PC-9 (cell line): ENCODE data around the gene TMEM164. TPM values are rescaled to one million over a fixed set of nuclear protein-coding genes. Genes with fewer than 3 reads are reported as not detected.

Experiments used
- BruUV-seq: library from RNA; stranded (reverse); fragments of 400-500 nt; replicated peaks from 2 replicates; lab custom pipeline; 2021; lab: Mats Ljungman, UMichigan
- CTCF ChIA-PET: fragments of 300-600 bp; sonication (Branson Sonifier 250); formaldehyde crosslinking; loops from one replicate; lab custom pipeline; 2022; ENCODE audit warnings: antibody characterized with exemption; lab: Charles Lee
- POLR2A ChIA-PET: fragments of 300-600 bp; sonication (Branson Sonifier 250); formaldehyde crosslinking; loops from one replicate; lab custom pipeline; 2022; ENCODE audit warnings: antibody characterized with exemption; ENCODE audit not compliant: unreplicated experiment; lab: Charles Lee
- DNase-seq, 2 experiments: peaks; one replicate each; pipeline versions ENCODE4 v3.0.0 to v3.0.0-alpha.2; 2015 to 2022; ENCODE audit warnings: mixed read lengths in 1 of 2
- H2AFZ ChIP-seq: fragments of 200-600 bp; sonication (generic); 2 replicates; pipeline ENCODE4 v1.8.1; 2017; ENCODE audit warnings: antibody characterized with exemption
- H3F3A ChIP-seq: fragments of 200-600 bp; sonication (generic); 2 replicates; pipeline ENCODE4 v1.8.1; 2017; ENCODE audit warnings: antibody characterized with exemption, mild to moderate bottlenecking, low read depth; ENCODE audit not compliant: insufficient read depth
- H3K27ac ChIP-seq: fragments of 200-600 bp; sonication (generic); 2 replicates; pipeline ENCODE4 v1.6.1; 2016; ENCODE audit warnings: mixed run types
- H3K27me3 ChIP-seq: fragments of 200-600 bp; sonication (generic); 2 replicates; pipeline ENCODE4 v1.6.1; 2016; ENCODE audit warnings: low read depth, mixed run types; ENCODE audit not compliant: insufficient read depth
- H3K36me3 ChIP-seq: fragments of 200-600 bp; sonication (generic); 2 replicates; pipeline ENCODE4 v1.6.1; 2016; ENCODE audit warnings: low read depth, mixed run types
- H3K4me1 ChIP-seq: fragments of 200-600 bp; sonication (generic); replicated peaks from 2 replicates; pipeline ENCODE4 v1.6.1; 2016; ENCODE audit warnings: mixed run types; ENCODE audit not compliant: insufficient read depth
- H3K4me2 ChIP-seq: fragments of 200-600 bp; sonication (generic); 2 replicates; pipeline ENCODE4 v1.6.1; 2017; ENCODE audit warnings: mixed run types
- H3K4me3 ChIP-seq: fragments of 200-600 bp; sonication (generic); 2 replicates; pipeline ENCODE4 v1.6.1; 2016; ENCODE audit warnings: mixed run types
- H3K79me2 ChIP-seq: fragments of 200-600 bp; sonication (generic); 2 replicates; pipeline ENCODE4 v1.6.1; 2017; ENCODE audit warnings: low read depth, mixed run types
- H3K9me2 ChIP-seq: fragments of 200-600 bp; sonication (generic); 2 replicates; pipeline ENCODE4 v1.8.1; 2017; ENCODE audit warnings: mild to moderate bottlenecking; ENCODE audit not compliant: insufficient read depth
- H3K9me3 ChIP-seq: fragments of 200-600 bp; sonication (generic); 2 replicates; pipeline ENCODE4 v1.8.1; 2016; ENCODE audit warnings: low read depth; ENCODE audit not compliant: insufficient read depth
- H4K20me1 ChIP-seq: fragments of 200-600 bp; sonication (generic); 2 replicates; pipeline ENCODE4 v1.8.1; 2017; ENCODE audit not compliant: insufficient read depth
- EZH2 ChIP-seq: fragments of 200-600 bp; sonication (generic); IDR thresholded peaks from 2 replicates; pipeline ENCODE4 v1.8.0; 2017; ENCODE audit warnings: antibody characterized with exemption, low read depth
- intact Hi-C: fragments of 100-400 bp; cut with micrococcal nuclease; formaldehyde crosslinking; loops from one replicate; pipeline ENCODE4 v1.10.0; 2022; ENCODE audit not compliant: unreplicated experiment
- total RNA-seq: library from RNA; stranded (reverse); gene quantifications from 2 replicates; pipeline ENCODE4 v1.2.3, GENCODE V29; 2021
- TF ChIP-seq, protein P1 (sequence below): fragments of 200-600 bp; sonication (generic); conservative IDR thresholded peaks from 2 replicates; pipeline ENCODE4 v1.6.1; 2017; ENCODE audit warnings: mixed run types, antibody characterized with exemption, mild to moderate bottlenecking, moderate library complexity

TMEM164 gene
- total RNA-seq, 1 experiment from 2014 or later, result 44.5 TPM

DNA sequence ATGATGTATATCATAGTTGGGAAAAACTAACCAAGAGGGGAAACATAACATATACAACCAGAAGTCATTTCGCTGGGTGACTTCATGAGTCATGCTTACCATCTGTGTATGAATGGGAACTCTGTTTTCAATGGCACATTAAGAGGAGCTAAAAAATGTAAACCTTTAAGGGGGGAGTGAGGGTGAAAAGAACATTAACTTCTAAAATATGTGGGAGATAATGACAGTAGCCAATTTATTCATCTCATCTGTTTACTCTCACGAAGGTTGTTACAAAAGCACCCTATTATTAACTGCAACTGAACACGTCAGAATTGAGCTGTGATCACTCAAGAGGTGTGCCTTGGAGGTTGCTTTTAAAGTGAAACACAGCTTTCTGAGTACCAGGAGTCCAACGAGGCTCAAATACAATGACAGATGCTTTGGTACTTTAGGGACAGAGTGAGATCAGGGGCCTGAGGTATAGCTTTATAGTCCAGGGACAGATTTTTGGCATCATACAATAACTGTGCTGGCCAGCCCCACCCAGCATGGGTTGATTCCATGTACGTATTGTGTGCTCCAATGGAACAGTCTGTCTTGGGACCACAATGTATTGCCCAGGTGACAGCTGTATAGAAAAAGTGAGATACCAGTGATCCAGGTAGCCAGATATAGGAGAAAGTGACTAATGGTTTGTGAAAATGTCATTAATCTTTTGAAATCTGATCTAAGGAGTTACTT lies 207.7 kb downstream of the TMEM164 start:
- Histone ChIP-seq H4K20me1 (no peaks in the 10 kb centered on the region), H3K27ac (peak overlapping the region; percentile 77), H3K4me3 (no peak overlapping the region; the same call in 1 of the 2 replicates), H3K36me3 (no peaks in the 10 kb centered on the region), H3K4me2 (peak overlapping the region; percentile 49), H3K4me1 (peaks cover 42% of the 10 kb centered on the region), H3K27me3 (no peaks in the 10 kb centered on the region), H3K79me2 (peaks cover 12% of the 10 kb centered on the region), H3K9me3 (no peaks in the 10 kb centered on the region), H2AFZ (no peak overlapping the region), H3K9me2 (no peaks in the 10 kb centered on the region; the same call in 1 of the 2 replicates), H3F3A (peaks cover 14% of the 10 kb centered on the region)
- ChIA-PET CTCF (interaction anchor here (0.7 to 1.5 kb wide), 3 partner anchors 47 to 198 kb away, joined by 3 to 8 read pairs (median 3); no protein-coding TSS in a partner anchor), POLR2A (interaction anchor here (0.5 to 1.0 kb wide), 5 partner anchors 9 to 192 kb away, joined by 3 to 6 read pairs (median 3); partner anchors contain the start of gene AMMECR1)
- no TSS peak for BruUV-seq
- intact Hi-C loops, result loop anchor here (2.0 to 5.0 kb wide), 3 partner anchors 30 to 186 kb away; partner anchors contain the start of gene AMMECR1
- DNase-seq, result peak; percentile 4 to 89
- TF ChIP-seq EZH2, result no peak
- TF ChIP-seq, protein P1, sequence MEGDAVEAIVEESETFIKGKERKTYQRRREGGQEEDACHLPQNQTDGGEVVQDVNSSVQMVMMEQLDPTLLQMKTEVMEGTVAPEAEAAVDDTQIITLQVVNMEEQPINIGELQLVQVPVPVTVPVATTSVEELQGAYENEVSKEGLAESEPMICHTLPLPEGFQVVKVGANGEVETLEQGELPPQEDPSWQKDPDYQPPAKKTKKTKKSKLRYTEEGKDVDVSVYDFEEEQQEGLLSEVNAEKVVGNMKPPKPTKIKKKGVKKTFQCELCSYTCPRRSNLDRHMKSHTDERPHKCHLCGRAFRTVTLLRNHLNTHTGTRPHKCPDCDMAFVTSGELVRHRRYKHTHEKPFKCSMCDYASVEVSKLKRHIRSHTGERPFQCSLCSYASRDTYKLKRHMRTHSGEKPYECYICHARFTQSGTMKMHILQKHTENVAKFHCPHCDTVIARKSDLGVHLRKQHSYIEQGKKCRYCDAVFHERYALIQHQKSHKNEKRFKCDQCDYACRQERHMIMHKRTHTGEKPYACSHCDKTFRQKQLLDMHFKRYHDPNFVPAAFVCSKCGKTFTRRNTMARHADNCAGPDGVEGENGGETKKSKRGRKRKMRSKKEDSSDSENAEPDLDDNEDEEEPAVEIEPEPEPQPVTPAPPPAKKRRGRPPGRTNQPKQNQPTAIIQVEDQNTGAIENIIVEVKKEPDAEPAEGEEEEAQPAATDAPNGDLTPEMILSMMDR, result no peak

DNA sequence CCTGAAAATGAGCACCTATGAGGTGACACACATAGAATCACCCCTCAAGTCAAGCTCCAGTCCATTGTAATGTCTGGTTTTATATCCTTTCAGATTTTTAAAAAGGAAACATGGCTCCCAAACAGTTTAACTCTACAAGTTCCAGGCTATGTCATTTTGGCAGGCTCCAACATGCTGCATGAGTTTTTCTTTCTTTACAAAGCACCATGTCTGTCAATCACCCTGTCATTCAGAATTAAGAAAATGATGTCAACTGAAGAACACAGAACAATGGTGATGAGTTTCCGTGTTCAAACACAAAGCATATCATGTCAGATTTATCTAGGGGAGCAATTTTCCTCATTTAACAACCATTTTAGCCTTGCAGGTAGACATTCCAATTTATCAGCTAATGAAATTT lies 208.4 kb downstream of the TMEM164 start:
- H3K4me1 ChIP-seq, result peaks cover 42% of the 10 kb centered on the region
- no peaks in the 10 kb centered on the region for H3K36me3 ChIP-seq
- ChIA-PET CTCF (interaction anchor here (0.7 to 1.5 kb wide), 2 partner anchors 48 to 197 kb away, joined by 3 to 8 read pairs; no protein-coding TSS in a partner anchor), POLR2A (interaction anchor here (0.7 kb wide), 1 partner anchor 125 kb away, joined by 4 read pairs; no protein-coding TSS in a partner anchor)
- no peaks in the 10 kb centered on the region for H3K27me3 ChIP-seq
- no TSS peak for BruUV-seq
- no peak for TF ChIP-seq EZH2
- TF ChIP-seq, protein P1, result no peak
- H4K20me1 ChIP-seq, result no peaks in the 10 kb centered on the region
- peaks cover 14% of the 10 kb centered on the region for H3F3A ChIP-seq
- H3K27ac ChIP-seq, result peak overlapping the region; percentile 77
- H2AFZ ChIP-seq, result no peak overlapping the region
- no peak for DNase-seq
- H3K4me2 ChIP-seq, result 0 out of 2 replicates have a peak overlapping the region, but pooled peaks have one; percentile 49
- H3K79me2 ChIP-seq, result peaks cover 12% of the 10 kb centered on the region
- H3K9me2 ChIP-seq, result no peaks in the 10 kb centered on the region; the same call in 1 of the 2 replicates
- H3K4me3 ChIP-seq, result no peak overlapping the region
- no peaks in the 10 kb centered on the region for H3K9me3 ChIP-seq
- intact Hi-C loops, result loop anchor here (2.0 to 5.0 kb wide), 3 partner anchors 31 to 185 kb away; partner anchors contain the start of gene AMMECR1

DNA sequence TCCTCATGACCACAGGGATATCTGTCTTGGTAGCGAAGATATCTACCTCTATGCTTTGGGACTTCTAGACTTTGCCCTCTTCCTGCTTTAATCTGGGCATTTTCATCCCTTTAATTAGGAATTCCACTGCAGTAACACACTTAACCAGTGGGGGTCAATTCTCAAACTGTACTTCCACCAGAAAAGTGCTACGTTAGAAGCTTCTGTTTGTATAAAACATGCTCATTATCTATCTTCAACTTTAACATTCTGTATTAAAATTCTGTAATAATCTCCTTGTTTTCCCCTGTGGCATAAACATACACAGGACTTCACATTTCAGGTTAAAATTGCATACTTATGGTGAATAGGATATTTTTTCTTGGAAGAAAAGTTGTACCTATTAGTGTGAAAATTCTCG lies 209.4 kb downstream of the TMEM164 start:
- CTCF ChIA-PET, result no interaction called here
- no TSS peak for BruUV-seq
- Histone ChIP-seq H3K9me3 (no peaks in the 10 kb centered on the region), H3K4me1 (peaks cover 42% of the 10 kb centered on the region), H3K4me3 (no peak overlapping the region), H3K4me2 (no peak overlapping the region), H3F3A (peaks cover 14% of the 10 kb centered on the region), H3K79me2 (peaks cover 12% of the 10 kb centered on the region), H3K9me2 (no peaks in the 10 kb centered on the region; the same call in 1 of the 2 replicates), H4K20me1 (no peaks in the 10 kb centered on the region), H3K27me3 (no peaks in the 10 kb centered on the region), H3K27ac (no peak overlapping the region), H2AFZ (no peak overlapping the region), H3K36me3 (no peaks in the 10 kb centered on the region)
- intact Hi-C loops, result loop anchor here (5.0 kb wide), 1 partner anchor 105 kb away; the partner anchor contains the start of gene AMMECR1
- no peak for DNase-seq
- TF ChIP-seq EZH2, result no peak
- TF ChIP-seq, protein P1, result peak; percentile 52; the same call in 1 of the 2 replicates
- POLR2A ChIA-PET, result no interaction called here
